H1 (cell line): Measurements from ENCODE around the gene CCNY. TPM values are rescaled to one million over a fixed set of nuclear protein-coding genes. Genes with fewer than 3 reads are reported as not detected.

Source experiments
- BACH1 ChIP-seq: IDR thresholded peaks from 2 replicates; pipeline ENCODE4 v1.6.1; 2012; ENCODE audit warnings: low read length, improper control_type of control experiment
- CTBP2 ChIP-seq: IDR thresholded peaks from 2 replicates; pipeline ENCODE4 v1.7.0; 2011; ENCODE audit warnings: borderline replicate concordance, mild to moderate bottlenecking, moderate library complexity, mixed read lengths, low read length; ENCODE audit not compliant: insufficient read depth, insufficient read length
- POU5F1 ChIP-seq: IDR thresholded peaks from 2 replicates; pipeline ENCODE4 v1.6.1; 2011; ENCODE audit warnings: low read depth, mild to moderate bottlenecking, low read length, moderate library complexity
- SIX5 ChIP-seq: IDR thresholded peaks from 2 replicates; pipeline ENCODE4 v1.6.1; 2011; ENCODE audit warnings: mild to moderate bottlenecking, low read depth, low read length
- polyA plus RNA-seq, 7 experiments: library from polyadenylated mRNA; depleted of rRNA in 3 of 7; stranded (reverse) in 5 of 7; unstranded in 2 of 7; fragments of >200 nt in 5 of 7; fragments of 200-250 nt in 2 of 7; gene quantifications; 1 replicate in 5 of 7; 2 replicates in 1 of 7; 4 replicates in 1 of 7; pipeline versions ENCODE4 v1.2.1 to v1.2.3, GENCODE V29; 2011 to 2013; ENCODE audit warnings: missing spikeins in 2 of 7, mixed read lengths in 2 of 7
- total RNA-seq: library from RNA; stranded (reverse); fragmentation: NEBNext Ultra II Directional; extraction: Animal tissue kit (Norgen Biotek cat#: 25700); gene quantifications from 2 replicates; pipeline ENCODE4 v1.2.1, GENCODE V29; 2021

The CCNY gene
- total and polyA plus RNA-seq, 2 of the 8 experiments (the other 6 are each of a cell fraction or from before 2014, with no cell fraction given): 25.3 to 68.2 TPM

- TF ChIP-seq CTBP2 (no peak), POU5F1 (no peak), SIX5 (no peak), BACH1 (no peak)
Measured at GRCh38 chr10:35497909-35498308, 161.6 kb downstream of the CCNY start (continued).
